GM18498 (cell line): ENCODE measurements around the gene LINGO3.

Source experiments
- ATAC-seq: cut with Tn5 transposase; IDR thresholded peaks from one replicate; pipeline ENCODE4 v1.9.1; 2021; ENCODE audit warnings: mild to moderate bottlenecking, moderate library complexity; ENCODE audit not compliant: unreplicated experiment

The LINGO3 gene

GRCh38 chr19:2340496-2341243 lies 32.7 kb upstream of the LINGO3 start:
- no peak for ATAC-seq

- no peak for ATAC-seq
These were observed 31.8 kb upstream of the LINGO3 start for GRCh38 chr19:2339644-2340310.

- ATAC-seq = no peak
These were observed 31.0 kb upstream of the LINGO3 start for GRCh38 chr19:2338751-2339643.

- no peak for ATAC-seq
These were observed 30.2 kb upstream of the LINGO3 start for GRCh38 chr19:2338055-2338615.

- ATAC-seq = no peak
These were observed 29.4 kb upstream of the LINGO3 start for GRCh38 chr19:2337329-2337707.

GRCh38 chr19:2336528-2337328 lies 28.8 kb upstream of the LINGO3 start:
- ATAC-seq = no peak

GRCh38 chr19:2335848-2336247 lies 27.9 kb upstream of the LINGO3 start:
- ATAC-seq = no peak

GRCh38 chr19:2334986-2335846 lies 27.3 kb upstream of the LINGO3 start:
- ATAC-seq = no peak

GRCh38 chr19:2334426-2334825 lies 26.5 kb upstream of the LINGO3 start:
- ATAC-seq = no peak

GRCh38 chr19:2333807-2334211 lies 25.9 kb upstream of the LINGO3 start:
- ATAC-seq = no peak

- ATAC-seq = no peak
These were observed 25.3 kb upstream of the LINGO3 start for GRCh38 chr19:2333027-2333806.

- ATAC-seq = no peak
These were observed 24.5 kb upstream of the LINGO3 start for GRCh38 chr19:2332341-2333026.

- no peak for ATAC-seq
These were observed 23.8 kb upstream of the LINGO3 start for GRCh38 chr19:2331601-2332246.

- no peak for ATAC-seq
These were observed 22.8 kb upstream of the LINGO3 start for GRCh38 chr19:2330632-2331284.

- no peak for ATAC-seq
These were observed 22.3 kb upstream of the LINGO3 start for GRCh38 chr19:2330255-2330631.

GRCh38 chr19:2329501-2329916 lies 21.6 kb upstream of the LINGO3 start:
- ATAC-seq = no peak

GRCh38 chr19:2329149-2329478 lies 21.2 kb upstream of the LINGO3 start:
- ATAC-seq = no peak
